GM12872 (cell line): ENCODE results near the gene TMEM204.

ENCODE experiments used
- TF ChIP-seq, protein P1 (sequence below): IDR thresholded peaks from 3 replicates; pipeline ENCODE4 v1.5.1; 2011; ENCODE audit warnings: low read depth, mild to moderate bottlenecking, low read length, moderate library complexity; ENCODE audit not compliant: insufficient read depth

The TMEM204 gene

DNA sequence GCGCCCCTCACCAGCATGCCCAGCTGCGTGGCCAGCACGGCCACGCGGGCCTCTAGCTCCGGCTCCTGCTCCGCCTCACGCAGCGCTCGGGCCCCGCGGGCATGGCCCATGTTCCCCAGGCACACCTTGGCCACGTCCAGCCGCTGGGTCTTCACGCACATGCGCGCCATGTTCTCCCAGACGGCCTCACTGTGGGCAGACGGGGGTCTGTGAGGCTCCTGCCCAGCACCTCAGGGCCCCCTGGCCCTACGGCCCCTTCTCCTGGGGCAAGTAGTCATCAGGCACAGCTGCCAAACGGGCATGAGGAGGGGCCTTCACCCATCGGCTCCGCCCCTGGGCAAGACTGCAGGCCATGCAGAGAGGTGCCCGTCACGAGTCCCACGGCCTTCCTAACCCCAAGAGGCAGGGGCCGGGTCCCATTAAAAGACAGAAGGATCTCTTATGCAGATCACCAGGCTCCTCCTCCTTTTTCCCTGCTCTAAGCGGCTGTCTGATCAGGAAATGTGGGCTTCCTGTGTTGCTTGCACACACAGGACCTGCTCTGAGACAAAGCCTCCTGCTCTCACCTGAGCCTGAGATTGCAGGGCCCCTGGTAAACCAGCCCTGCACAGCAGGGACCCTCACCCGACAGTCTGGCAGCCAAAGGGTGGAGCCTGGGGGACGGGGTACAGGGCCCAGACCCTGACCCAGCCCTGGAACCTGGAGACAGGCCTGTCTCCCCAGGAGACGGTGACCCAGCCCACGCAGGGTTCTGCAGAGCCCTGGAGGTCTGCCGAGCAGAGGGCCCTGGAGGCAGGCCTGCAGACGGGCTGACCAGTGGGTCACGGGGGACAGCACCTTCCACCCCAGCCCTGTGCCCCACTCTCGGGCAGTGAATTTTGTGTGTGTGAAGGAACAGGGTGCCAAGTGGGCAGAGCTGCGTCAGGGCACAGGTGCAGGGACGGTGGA lies 6.6 kb upstream of the TMEM204 start:
- TF ChIP-seq, protein P1, sequence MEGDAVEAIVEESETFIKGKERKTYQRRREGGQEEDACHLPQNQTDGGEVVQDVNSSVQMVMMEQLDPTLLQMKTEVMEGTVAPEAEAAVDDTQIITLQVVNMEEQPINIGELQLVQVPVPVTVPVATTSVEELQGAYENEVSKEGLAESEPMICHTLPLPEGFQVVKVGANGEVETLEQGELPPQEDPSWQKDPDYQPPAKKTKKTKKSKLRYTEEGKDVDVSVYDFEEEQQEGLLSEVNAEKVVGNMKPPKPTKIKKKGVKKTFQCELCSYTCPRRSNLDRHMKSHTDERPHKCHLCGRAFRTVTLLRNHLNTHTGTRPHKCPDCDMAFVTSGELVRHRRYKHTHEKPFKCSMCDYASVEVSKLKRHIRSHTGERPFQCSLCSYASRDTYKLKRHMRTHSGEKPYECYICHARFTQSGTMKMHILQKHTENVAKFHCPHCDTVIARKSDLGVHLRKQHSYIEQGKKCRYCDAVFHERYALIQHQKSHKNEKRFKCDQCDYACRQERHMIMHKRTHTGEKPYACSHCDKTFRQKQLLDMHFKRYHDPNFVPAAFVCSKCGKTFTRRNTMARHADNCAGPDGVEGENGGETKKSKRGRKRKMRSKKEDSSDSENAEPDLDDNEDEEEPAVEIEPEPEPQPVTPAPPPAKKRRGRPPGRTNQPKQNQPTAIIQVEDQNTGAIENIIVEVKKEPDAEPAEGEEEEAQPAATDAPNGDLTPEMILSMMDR: no peak

DNA sequence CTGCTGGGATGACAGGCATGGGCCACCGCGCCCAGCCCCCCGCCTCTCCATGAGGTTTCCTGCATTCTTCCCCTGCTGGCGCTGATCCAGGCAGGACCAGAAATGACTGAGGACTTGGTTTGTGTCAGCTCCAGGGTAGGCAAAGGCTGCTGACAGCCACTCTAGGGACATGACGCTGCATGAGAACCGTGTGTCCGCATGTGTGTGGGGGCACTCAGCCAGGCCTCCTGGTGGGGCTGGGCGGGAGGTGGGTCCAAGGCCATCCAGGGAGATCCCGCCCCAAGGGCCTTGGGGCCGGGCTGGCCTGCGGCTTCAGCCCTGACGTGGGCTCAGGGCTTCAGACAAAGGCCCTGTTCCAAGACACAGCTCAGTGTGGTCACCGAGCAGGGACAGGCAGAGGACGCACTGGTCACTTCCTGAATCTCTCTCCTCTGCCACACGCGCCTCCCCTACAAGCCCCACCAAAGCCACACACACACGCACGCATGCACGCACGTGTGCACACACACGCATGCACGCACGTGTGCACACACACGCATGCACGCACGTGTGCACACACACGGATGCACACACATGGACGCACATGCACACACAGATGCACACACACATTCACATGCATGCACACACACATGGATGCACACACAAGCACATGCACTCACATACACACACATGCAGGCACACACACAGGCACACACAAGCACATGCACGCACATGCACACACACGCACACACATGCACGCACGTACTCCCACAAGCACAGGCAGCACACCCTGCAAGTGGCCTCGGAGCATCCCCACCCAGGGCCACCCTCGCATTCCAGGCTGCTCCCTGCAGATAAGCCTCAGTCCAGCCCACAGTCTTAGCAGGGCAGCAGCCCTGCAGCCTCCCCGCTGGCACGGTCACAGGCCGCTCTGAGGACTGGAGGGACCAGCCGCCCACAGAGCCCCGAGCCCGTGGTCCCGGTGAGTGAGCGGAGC lies 5.3 kb upstream of the TMEM204 start:
- TF ChIP-seq, protein P1: no peak

DNA sequence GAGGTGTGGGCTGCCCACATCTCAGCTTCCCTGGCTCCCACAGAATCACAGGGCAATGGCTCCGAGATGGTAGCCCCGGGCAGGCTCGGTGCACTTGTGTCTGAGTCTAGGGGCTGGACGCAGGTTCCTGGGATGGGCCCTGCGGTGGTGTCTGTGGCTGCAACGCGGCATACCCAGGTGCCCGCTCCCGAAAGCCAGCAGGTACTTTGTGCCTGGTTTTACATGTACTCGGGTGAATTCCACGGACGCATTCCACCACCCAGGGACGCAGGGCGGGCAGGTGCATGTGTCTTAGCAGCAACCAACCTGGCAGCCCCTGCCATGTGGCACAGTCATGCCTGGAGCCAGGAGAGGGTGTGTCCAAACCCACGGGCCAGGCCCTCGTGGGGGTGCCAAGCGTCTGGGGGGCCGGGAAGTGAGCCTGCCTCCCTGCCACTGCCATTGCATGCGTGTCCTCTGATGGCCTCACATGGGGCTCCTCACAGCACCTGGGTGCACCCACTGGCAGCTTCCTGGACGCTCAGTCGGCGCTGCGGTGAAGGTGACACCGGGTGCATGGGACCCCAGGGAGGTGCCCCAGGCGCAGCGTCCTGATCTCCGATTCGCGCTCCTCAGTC lies 4.4 kb upstream of the TMEM204 start:
- TF ChIP-seq, protein P1: no peak

DNA sequence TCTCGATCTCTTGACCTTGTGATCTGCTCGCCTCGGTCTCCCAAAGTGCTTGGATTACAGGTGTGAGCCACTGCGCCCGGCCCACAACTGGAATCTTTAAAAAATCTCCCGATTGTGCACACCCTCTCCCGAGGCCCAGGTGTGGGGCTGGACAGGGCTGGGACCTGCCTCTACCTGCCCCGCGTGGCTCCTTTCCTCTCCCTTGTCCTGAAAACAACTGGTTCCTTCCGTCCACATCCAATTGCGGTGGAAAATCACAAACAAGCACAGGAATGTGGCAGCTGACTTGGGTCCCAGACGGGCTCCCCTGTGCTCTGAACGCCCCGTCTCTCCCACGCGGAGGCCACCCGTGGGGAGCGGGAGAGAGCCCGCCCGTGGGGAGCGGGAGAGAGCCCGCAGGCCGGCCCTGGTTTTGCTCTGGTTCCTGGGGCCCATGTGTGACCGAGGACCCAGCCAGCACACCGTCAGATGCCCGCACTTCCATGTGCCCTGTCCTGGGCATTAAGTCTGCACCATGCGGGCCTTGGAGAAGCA lies 3.0 kb upstream of the TMEM204 start:
- TF ChIP-seq, protein P1: no peak

DNA sequence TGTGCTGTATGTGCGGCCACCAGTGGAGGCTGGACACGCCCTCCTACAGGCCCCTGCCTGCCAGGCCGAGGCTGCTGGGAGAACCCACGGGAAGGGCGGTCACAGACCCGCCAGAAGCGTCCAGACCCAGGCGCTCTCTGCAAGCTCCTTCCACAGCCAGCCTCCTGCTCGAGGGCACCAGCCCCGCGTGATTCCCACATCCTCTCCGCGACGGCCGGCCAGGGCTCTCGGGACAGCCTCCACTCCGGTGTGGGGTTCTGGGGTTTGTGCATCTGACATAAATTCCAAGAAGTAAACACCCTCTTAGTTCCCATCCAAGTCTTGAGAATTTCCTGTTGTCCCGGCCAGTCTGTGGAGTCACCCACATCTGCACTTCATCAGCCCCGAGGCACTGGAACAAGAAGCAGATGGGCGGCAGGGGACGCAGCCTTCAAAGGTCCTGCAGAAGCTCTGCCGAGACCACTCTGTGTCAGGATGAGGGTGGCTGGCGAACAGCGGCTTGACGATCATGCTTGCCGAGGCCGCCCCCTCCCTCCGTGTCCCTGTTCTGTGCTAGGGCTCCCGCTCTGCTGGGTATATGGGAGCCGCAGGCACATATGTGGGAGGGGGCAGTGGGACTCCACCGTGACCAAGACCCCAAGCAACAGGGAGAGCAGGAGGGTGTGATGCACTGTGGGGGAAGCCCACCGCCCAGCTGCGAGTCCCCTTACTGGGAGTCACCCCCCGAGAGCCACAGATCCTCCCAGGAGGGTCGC lies 2.4 kb upstream of the TMEM204 start:
- TF ChIP-seq, protein P1: no peak

DNA sequence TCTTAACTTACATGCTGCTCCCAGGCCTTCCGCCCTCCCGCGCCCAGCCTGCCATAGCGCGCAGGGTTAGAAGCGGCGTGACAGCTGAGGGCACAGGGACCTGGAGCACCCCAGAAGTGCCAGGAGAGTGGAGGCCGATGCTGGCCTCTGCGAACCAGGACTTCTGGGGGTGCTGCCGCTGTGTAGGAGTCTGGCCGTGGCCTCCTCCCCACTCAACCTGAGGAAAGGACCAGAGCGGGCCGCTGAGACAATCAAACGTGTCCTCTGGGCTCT lies 1.9 kb upstream of the TMEM204 start:
- TF ChIP-seq, protein P1: no peak
